H9 (cell line): ENCODE results near the gene AKT3. TPM values are rescaled to one million over a fixed set of nuclear protein-coding genes. Genes with fewer than 3 reads are reported as not detected.

Source experiments
- DNase-seq: peaks from one replicate; pipeline ENCODE4 v3.0.0-alpha.2; 2017
- H2AFZ ChIP-seq: one replicate; pipeline ENCODE4 v1.6.1; 2013; ENCODE audit warnings: mild to moderate bottlenecking, low read length, control low read depth, moderate library complexity
- H2AK5ac ChIP-seq: 2 replicates; pipeline ENCODE4 v1.6.1; 2013; ENCODE audit warnings: low read length, control low read depth, mixed read lengths; ENCODE audit not compliant: insufficient read length
- H2BK120ac ChIP-seq: one replicate; pipeline ENCODE4 v1.6.1; 2013; ENCODE audit warnings: low read depth, mild to moderate bottlenecking, low read length, control low read depth, inconsistent platforms; ENCODE audit not compliant: poor library complexity, severe bottlenecking
- H2BK12ac ChIP-seq: 2 replicates; pipeline ENCODE4 v1.6.1; 2013; ENCODE audit warnings: low read length, control low read depth, mixed read lengths, low read depth; ENCODE audit not compliant: insufficient read length
- H2BK15ac ChIP-seq: 2 replicates; pipeline ENCODE4 v1.6.1; 2013; ENCODE audit warnings: low read depth, low read length, control low read depth
- H2BK20ac ChIP-seq: one replicate; pipeline ENCODE4 v1.6.1; 2013; ENCODE audit warnings: low read depth, mild to moderate bottlenecking, low read length, control low read depth, inconsistent platforms; ENCODE audit not compliant: poor library complexity, severe bottlenecking
- H2BK5ac ChIP-seq: 2 replicates; pipeline ENCODE4 v1.6.1; 2013; ENCODE audit warnings: low read length, control low read depth, mixed read lengths; ENCODE audit not compliant: insufficient read length
- H3K14ac ChIP-seq: 2 replicates; pipeline ENCODE4 v1.6.1; 2013; ENCODE audit warnings: low read length, control low read depth; ENCODE audit not compliant: insufficient read depth
- H3K18ac ChIP-seq: 2 replicates; pipeline ENCODE4 v1.6.1; 2013; ENCODE audit warnings: low read depth, mild to moderate bottlenecking, mixed read lengths, low read length, control low read depth; ENCODE audit not compliant: insufficient read length
- H3K23ac ChIP-seq: 2 replicates; pipeline ENCODE4 v1.6.1; 2013; ENCODE audit warnings: low read length, control low read depth, mixed read lengths, low read depth; ENCODE audit not compliant: insufficient read length
- H3K23me2 ChIP-seq: 2 replicates; pipeline ENCODE4 v1.6.1; 2013; ENCODE audit warnings: low read depth, mild to moderate bottlenecking, mixed read lengths, low read length, control low read depth; ENCODE audit not compliant: insufficient read length, poor library complexity, severe bottlenecking
- H3K27ac ChIP-seq: 2 replicates; pipeline ENCODE4 v1.5.1; 2013; ENCODE audit warnings: low read length, control low read depth, mixed read lengths, low read depth; ENCODE audit not compliant: insufficient read length
- H3K27me3 ChIP-seq: 2 replicates; pipeline ENCODE4 v1.6.1; 2013; ENCODE audit warnings: low read length, control low read depth, inconsistent platforms; ENCODE audit not compliant: insufficient read depth
- H3K4ac ChIP-seq: 2 replicates; pipeline ENCODE4 v1.6.1; 2013; ENCODE audit warnings: low read depth, mild to moderate bottlenecking, control low read depth, inconsistent platforms, low read length, moderate library complexity
- H3K4me1 ChIP-seq: 2 replicates; pipeline ENCODE4 v1.6.1; 2013; ENCODE audit warnings: low read length, control low read depth, inconsistent platforms; ENCODE audit not compliant: insufficient read depth
- H3K4me2 ChIP-seq: 2 replicates; pipeline ENCODE4 v1.6.1; 2013; ENCODE audit warnings: low read length, control low read depth, mixed read lengths; ENCODE audit not compliant: insufficient read length, insufficient read depth
- H3K56ac ChIP-seq: 2 replicates; pipeline ENCODE4 v1.6.1; 2013; ENCODE audit warnings: low read depth, mild to moderate bottlenecking, mixed read lengths, low read length, control low read depth; ENCODE audit not compliant: insufficient read length
- H3K79me1 ChIP-seq: 2 replicates; pipeline ENCODE4 v1.6.1; 2013; ENCODE audit warnings: low read depth, mild to moderate bottlenecking, moderate library complexity, low read length, control low read depth, inconsistent platforms; ENCODE audit not compliant: insufficient read depth, poor library complexity, severe bottlenecking
- H3K79me2 ChIP-seq: 2 replicates; pipeline ENCODE4 v1.6.1; 2013; ENCODE audit warnings: low read length, control low read depth, inconsistent platforms; ENCODE audit not compliant: insufficient read depth
- H3K9ac ChIP-seq: 2 replicates; pipeline ENCODE4 v1.6.1; 2013; ENCODE audit warnings: low read length, control low read depth, mixed read lengths; ENCODE audit not compliant: insufficient read length; ENCODE audit errors: extremely low read depth
- H3K9me3 ChIP-seq: one replicate; pipeline ENCODE4 v1.6.1; 2013; ENCODE audit warnings: low read depth, low read length, inconsistent platforms; ENCODE audit not compliant: control insufficient read depth
- H3T11ph ChIP-seq: one replicate; pipeline ENCODE4 v1.6.1; 2013; ENCODE audit warnings: mild to moderate bottlenecking, low read length, control low read depth, inconsistent platforms
- H4K20me1 ChIP-seq: one replicate; pipeline ENCODE4 v1.6.1; 2013; ENCODE audit not compliant: control insufficient read depth, insufficient read length, insufficient read depth
- H4K5ac ChIP-seq: 2 replicates; pipeline ENCODE4 v1.6.1; 2013; ENCODE audit warnings: low read depth, mild to moderate bottlenecking, mixed read lengths, low read length, control low read depth; ENCODE audit not compliant: insufficient read length
- H4K8ac ChIP-seq: replicated peaks from 2 replicates; pipeline ENCODE4 v1.6.1; 2013; ENCODE audit warnings: low read length, control low read depth, mixed read lengths, low read depth; ENCODE audit not compliant: insufficient read length
- H4K91ac ChIP-seq: 2 replicates; pipeline ENCODE4 v1.6.1; 2013; ENCODE audit warnings: low read depth, mild to moderate bottlenecking, moderate library complexity, mixed read lengths, low read length, control low read depth; ENCODE audit not compliant: insufficient read length
- H3K27ac Mint-ChIP-seq, 3 experiments: 2 replicates in 2 of 3; 3 replicates in 1 of 3; pipeline ENCODE4 v1.8.0; 2020 to 2021; ENCODE audit warnings: mixed read lengths in 3 of 3, mild to moderate bottlenecking in 1 of 3, moderate library complexity in 1 of 3
- H3K27me3 Mint-ChIP-seq: 2 replicates; pipeline ENCODE4 v1.8.0; 2021; ENCODE audit warnings: low read depth, mild to moderate bottlenecking, moderate library complexity, mixed read lengths
- H3K36me3 Mint-ChIP-seq, 3 experiments: 2 replicates in 2 of 3; 3 replicates in 1 of 3; pipeline ENCODE4 v1.8.0; 2020 to 2021; ENCODE audit warnings: low read depth in 3 of 3, mixed read lengths in 3 of 3; ENCODE audit not compliant: insufficient read depth in 1 of 3
- H3K4me1 Mint-ChIP-seq, 2 experiments: 2 replicates each; pipeline ENCODE4 v1.8.0; 2020; ENCODE audit warnings: mixed read lengths in 2 of 2
- H3K4me3 Mint-ChIP-seq, 2 experiments: 2 replicates in 1 of 2; 3 replicates in 1 of 2; pipeline ENCODE4 v1.8.0; 2020 to 2021; ENCODE audit warnings: mild to moderate bottlenecking in 2 of 2, mixed read lengths in 2 of 2, moderate library complexity in 1 of 2
- H3K9me3 Mint-ChIP-seq, 2 experiments: 2 replicates in 1 of 2; 3 replicates in 1 of 2; pipeline ENCODE4 v1.8.0; 2020; ENCODE audit warnings: mild to moderate bottlenecking in 2 of 2, mixed read lengths in 2 of 2, moderate library complexity in 1 of 2
- WGBS: extraction: QIAGEN DNeasy Blood & Tissue Kit; methylation state at CpG from one replicate; pipeline ENCODE4 v1.1.7; 2013; ENCODE audit warnings: missing lambda C conversion rate, low lambda C conversion rate, mixed read lengths; ENCODE audit not compliant: insufficient read length; ENCODE audit errors: extremely low coverage; 5-methylcytosine and 5-hydroxymethylcytosine counted together
- total RNA-seq: library from RNA; stranded (reverse); gene quantifications from 2 replicates; pipeline ENCODE4 v1.2.1, GENCODE V29; 2021
- TF ChIP-seq, protein P1 (sequence below): fragments of 200-600 bp; sonication (generic); conservative IDR thresholded peaks from 3 replicates; pipeline ENCODE4 v1.8.0; 2021; ENCODE audit warnings: antibody characterized with exemption, mild to moderate bottlenecking

Gene AKT3
- total RNA-seq, 1 experiment from 2014 or later: 27.8 TPM

DNA sequence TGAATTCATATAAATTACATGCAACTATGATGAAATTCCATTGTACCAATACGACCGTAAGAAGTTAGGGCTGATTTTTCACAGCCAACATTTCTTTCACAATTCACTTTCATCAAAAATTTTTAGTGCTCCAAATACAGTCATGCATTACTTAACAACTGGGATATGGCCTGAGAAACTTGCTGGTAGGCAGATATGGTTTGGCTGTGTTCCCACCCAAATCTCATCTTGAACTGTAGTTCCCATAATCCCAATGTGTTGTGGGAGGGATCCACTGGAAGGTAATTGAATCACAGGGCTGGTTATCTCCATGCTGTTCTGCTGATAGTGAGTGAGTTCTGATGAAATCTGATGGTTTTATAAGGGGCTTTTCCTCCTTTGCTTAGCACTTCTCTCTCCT is 244.4 kb downstream of the AKT3 start:
- TF ChIP-seq, protein P1, sequence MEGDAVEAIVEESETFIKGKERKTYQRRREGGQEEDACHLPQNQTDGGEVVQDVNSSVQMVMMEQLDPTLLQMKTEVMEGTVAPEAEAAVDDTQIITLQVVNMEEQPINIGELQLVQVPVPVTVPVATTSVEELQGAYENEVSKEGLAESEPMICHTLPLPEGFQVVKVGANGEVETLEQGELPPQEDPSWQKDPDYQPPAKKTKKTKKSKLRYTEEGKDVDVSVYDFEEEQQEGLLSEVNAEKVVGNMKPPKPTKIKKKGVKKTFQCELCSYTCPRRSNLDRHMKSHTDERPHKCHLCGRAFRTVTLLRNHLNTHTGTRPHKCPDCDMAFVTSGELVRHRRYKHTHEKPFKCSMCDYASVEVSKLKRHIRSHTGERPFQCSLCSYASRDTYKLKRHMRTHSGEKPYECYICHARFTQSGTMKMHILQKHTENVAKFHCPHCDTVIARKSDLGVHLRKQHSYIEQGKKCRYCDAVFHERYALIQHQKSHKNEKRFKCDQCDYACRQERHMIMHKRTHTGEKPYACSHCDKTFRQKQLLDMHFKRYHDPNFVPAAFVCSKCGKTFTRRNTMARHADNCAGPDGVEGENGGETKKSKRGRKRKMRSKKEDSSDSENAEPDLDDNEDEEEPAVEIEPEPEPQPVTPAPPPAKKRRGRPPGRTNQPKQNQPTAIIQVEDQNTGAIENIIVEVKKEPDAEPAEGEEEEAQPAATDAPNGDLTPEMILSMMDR: no peak
- H3K23ac ChIP-seq: no peak overlapping the region
- no peak overlapping the region for H2BK15ac ChIP-seq
- DNase-seq: no peak
- no peak overlapping the region for H2BK120ac ChIP-seq
- no peak overlapping the region for H4K8ac ChIP-seq
- no peaks in the 10 kb centered on the region for H3K79me1 ChIP-seq
- H3K27me3 ChIP-seq: no peaks in the 10 kb centered on the region
- no peaks in the 10 kb centered on the region for H3K4me1 ChIP-seq
- no peak overlapping the region for H3K27ac ChIP-seq
- H4K5ac ChIP-seq: no peak overlapping the region
- no peak overlapping the region for H3K4me2 ChIP-seq
- H3T11ph ChIP-seq: no peak overlapping the region
- H3K4me1 Mint-ChIP-seq: peaks cover 0 to 4% of the 10 kb centered on the region in 2 experiments; a peak in 1 of 4 replicates
- H4K91ac ChIP-seq: no peak overlapping the region
- H3K27me3 Mint-ChIP-seq: no peaks in the 10 kb centered on the region
- no peak overlapping the region for H3K9ac ChIP-seq
- no peak overlapping the region for H3K56ac ChIP-seq
- no peaks in the 10 kb centered on the region for H3K23me2 ChIP-seq
- H2AK5ac ChIP-seq: no peak overlapping the region
- peaks cover 14 to 40% (median 22%) of the 10 kb centered on the region in 3 experiments for H3K36me3 Mint-ChIP-seq
- H3K14ac ChIP-seq: no peak overlapping the region
- no CpG with 5 or more reads among the region's 2 CpGs for WGBS
- H2BK5ac ChIP-seq: no peak overlapping the region
- no peak overlapping the region for H2BK12ac ChIP-seq
- H3K4me3 Mint-ChIP-seq: no peak overlapping the region
- no peaks in the 10 kb centered on the region for H4K20me1 ChIP-seq
- no peak overlapping the region for H3K4ac ChIP-seq
- no peak overlapping the region for H3K27ac Mint-ChIP-seq
- no peaks in the 10 kb centered on the region for H3K9me3 ChIP-seq
- no peak overlapping the region for H2AFZ ChIP-seq
- no peaks in the 10 kb centered on the region for H3K79me2 ChIP-seq
- peaks cover 7% of the 10 kb centered on the region in 2 experiments; a peak in 4 of 5 replicates for H3K9me3 Mint-ChIP-seq
- no peak overlapping the region for H2BK20ac ChIP-seq
- no peak overlapping the region for H3K18ac ChIP-seq
